Right renal cortex interstitium (tissue), 3 donors: Measurements from ENCODE around the gene LSM4. TPM values are rescaled to one million over a fixed set of nuclear protein-coding genes. Genes with fewer than 3 reads are reported as not detected.

Experiments used
- DNase-seq, 3 donors: peaks; one replicate each; pipeline ENCODE4 v3.0.0-alpha.2; 2013; ENCODE audit warnings: low read depth in 3 of 3, low spot score in 2 of 3
- polyA plus RNA-seq, 3 donors: library from polyadenylated mRNA; unstranded; fragments of 120-200 nt; gene quantifications; one replicate each; pipeline ENCODE4 v1.2.1, GENCODE V29; 2013; ENCODE audit not compliant: insufficient read length in 3 of 3

Gene LSM4
- polyA plus RNA-seq, 3 donors = 87.7 to 90.8 (median 88.0) TPM

DNA sequence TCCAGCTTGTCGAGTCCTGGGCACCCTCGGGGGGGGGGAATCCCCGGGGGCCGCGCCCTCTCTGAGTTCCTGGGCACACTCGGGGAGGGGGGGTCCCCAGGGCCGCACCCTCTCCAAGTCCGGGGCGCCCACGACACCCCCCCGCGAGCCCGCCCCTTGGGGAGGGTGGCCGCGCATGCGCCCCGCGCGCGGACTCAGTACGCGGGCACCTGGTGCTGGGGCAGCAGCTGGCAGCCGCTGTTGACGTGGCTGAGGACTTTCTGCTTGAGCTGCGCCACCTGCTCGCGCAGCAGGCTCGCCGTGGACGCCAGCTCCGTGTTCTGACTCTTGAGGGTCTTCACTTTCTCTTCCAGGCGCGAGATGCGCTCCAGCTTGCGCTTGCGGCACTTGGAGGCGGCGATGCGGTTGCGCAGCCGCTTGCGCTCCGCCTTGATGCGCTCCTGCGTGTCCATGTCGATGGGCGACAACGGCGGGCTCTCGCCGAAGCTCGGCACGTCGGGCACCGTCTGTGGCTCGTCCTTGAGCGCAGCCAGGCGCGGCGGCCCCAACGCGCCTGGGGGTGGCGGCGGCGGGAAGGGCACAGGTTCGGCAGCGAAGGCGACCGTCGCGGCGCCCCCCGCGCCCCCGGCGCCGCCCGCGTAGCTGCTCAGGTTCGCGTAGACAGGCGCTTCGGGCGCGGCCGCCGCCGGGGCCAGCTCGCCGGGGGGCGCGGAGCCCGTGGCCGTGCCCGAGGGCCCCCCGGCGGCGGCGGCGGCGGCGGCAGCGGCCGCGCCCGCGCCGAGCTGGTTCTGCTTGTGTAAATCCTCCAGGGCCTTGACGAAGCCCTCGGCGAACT, 42.4 kb downstream of the LSM4 start:
- DNase-seq = no peak

DNA sequence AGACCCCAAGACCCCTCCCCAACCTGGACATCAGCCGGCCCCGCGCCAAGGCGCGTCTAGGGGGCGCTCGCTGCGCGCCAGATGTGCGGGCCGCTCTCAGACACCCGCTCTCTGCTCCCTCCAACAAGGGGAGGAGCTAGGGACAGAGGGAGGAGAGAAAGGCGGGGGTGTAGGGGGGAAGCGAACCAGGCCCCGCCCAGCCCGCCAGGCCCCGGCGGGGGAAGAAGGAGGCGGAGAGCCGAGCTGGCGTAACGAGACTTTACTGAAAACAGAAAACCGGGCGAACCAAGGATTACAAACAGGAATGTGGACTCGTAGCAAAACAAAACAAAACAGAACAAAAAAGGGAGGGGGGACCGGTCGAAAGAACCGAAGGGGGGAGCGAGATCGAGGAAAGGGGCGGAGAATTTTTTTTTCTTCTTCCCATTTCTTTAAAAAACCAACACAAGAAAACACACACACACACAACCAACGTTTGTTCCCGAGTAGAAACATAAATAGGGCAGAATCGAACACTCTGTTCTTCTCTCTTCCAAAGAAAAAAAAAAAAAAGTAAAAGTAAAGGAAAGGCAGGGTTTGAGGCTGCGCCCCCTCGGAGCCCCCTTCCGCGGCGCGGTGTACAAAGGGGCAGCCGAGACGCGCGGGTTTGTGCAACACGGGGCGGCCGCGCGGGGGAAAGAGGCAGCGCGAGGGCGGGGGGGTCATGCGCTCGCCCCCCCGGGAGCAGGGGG, 43.2 kb downstream of the LSM4 start:
- peak in 1 of 3 donors; percentile 87 for DNase-seq

DNA sequence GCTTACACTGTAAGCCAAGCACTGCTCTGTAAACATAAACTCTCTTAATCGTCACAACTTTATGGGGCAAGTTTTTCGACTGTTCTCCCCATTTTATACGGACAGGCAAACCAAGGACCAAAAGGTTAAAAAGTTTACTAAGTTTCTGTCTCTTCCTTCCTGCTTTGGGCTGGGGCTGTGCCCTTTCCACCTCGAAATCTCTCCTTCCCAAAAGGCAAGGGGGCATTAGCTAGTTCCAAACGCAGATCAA, 43.7 kb downstream of the LSM4 start:
- no peak for DNase-seq

DNA sequence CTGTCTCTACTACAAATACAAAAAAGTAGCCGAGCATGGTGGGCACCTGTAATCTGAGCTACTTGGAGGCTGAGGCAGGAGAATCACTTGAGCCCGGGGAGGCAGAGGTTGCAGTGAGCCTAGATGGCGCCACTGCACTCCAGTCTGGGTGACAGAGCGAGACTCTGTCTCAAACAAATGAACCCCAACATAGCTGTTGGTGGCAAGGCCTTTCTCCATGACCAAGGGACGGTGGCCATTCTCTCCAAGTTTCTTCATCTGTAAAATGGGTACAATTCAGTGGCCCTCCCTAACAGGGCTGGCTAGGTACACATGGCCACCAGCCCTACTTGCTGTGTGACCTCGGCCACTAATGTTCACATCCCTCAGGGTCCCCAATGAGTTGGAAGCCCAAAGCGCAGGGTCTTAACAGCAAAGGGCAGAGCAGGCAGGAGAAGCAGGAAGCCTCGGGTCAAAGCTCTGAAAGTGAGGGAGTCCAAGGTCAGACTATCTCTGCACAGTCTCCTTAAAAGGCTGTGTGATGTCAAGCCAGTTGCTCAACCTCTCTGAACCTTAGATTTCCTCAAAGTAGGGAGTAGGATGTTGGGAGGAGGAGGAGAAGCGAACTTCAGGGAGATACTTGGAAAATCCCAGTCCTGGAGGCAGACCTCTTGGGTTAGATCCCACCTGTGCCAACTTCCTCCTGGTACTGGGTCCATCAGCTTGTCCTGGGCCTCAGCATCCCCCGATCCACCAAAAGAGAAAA, 44.2 kb downstream of the LSM4 start:
- DNase-seq = no peak

DNA sequence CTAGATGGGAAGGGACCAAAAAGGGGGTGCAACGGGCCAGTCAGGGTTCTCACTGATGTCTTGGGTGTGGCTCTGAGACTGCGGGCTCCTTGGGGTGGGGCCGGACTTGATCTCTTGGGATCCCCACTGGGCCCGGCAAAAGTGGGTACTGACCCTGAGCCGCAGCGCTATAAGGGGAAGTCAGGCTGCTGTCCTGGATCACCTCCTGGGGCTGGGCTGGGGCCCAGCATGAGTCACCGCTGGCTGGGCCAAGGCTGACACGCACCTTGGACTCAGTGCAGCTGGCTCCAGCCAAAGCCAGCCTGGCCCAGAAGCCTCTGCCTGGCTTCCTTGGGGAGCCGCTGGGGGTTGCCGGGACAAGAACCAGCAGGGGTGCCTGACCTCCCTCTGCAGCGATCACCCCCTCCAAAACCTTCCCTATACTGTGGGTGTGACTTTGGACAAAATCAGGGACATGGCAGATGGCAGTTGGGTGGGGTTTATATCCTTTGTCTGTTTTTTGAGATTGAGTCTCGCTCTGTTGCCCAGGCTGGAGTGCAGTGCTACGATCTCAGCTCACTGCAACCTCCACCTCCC, 48.0 kb downstream of the LSM4 start:
- no peak for DNase-seq

DNA sequence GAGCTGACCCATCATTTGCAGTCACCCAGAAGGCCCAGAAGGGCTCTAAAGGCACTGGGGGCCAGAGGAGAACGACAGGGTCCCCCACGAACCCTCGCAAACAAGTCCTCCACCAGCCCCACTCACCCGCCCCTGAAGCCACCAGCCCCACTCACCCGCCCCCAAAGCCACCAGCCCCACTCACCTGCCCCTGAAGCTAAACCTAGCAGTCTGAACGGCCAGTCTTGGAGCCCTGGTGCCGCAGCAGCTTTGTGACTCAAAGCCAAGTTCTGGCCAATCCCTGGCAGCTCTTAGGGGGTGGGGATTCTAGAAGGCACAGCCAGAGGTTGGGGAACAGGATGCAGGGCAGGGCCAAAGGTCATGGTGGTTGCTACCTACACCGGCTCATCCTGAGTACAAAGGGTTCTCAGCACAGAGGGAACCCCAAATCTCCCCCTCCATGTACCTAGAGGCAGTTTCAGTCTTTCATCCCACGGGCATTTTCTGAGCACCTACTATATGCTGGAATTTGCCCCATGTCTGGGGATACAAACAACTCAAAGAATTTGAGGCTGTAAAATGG, 48.6 kb downstream of the LSM4 start, which contains the start of gene IQCN:
IQCN (minus strand) TSS at position 234 of the 562 bp plus-strand sequence. CDS start 4,974 bp downstream, outside the sequence.
- no peak for DNase-seq

DNA sequence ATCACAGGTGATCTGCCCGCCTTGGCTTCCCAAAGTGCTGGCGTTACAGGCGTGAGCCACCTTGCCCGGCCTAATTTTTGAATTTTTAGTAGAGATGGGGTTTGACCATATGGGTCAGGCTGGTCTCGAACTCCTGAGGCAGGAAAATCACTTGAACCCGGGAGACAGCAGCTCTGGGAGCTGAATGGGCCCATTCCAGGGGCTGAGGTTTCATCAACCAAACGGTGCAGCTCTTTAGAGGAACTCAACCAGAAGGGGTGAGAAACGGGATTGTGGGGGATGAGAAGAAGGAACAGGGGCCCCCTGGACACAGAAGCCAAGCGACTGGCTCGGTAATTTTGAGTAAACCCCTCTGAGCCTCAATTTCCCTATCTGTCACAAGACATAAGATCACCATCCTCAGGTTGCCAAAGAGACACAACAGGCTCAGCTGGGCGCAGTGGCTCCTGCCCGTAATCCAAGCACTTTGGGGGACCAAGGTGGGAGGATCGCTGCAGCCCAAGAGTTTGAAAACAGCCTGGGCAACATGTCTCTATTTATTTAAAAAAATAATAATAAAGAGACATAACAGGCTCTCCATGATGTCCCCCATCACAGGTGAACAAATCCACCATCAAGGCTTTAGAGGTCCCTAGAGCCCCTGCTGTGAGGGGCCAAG, 49.2 kb downstream of the LSM4 start:
- no peak for DNase-seq

DNA sequence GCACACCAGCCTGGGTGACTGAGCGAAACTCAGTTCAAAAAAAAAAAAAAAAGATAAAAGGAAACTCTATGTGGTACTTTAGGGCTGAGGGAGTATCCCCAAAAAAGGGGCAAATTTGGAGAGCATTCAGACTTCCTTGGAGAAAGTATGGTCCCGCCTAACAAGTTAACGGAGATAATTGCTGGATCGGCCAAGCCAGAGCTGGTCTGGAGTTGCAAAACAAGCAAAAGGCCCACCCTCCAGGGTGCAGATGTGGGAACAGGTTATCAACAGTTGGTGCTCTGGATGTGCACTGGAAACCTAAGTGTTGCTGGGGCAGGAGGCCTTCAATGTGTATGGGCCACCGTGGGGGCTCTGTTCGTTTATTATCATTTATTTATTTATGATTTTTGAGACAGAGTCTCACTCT, 51.4 kb downstream of the LSM4 start:
- no peak for DNase-seq

DNA sequence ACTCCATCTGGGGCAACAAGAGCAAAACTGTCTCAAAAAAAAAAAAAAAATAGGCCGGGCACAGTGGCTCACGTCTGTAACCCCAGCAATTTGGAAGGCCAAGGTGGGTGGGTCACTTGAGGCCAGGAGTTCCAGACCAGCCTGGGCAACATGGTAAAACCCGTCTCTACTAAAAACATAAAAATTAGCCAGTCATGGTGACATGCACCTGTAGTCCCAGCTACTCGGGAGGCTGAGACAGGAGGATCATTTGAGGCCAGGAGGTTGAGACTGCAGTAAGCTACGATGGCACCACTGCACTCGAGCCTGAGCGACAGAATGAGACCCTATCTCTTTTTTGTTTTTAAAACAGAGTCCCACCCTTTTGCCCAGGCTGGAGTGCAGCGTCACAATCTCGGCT, 52.5 kb downstream of the LSM4 start:
- DNase-seq = no peak

DNA sequence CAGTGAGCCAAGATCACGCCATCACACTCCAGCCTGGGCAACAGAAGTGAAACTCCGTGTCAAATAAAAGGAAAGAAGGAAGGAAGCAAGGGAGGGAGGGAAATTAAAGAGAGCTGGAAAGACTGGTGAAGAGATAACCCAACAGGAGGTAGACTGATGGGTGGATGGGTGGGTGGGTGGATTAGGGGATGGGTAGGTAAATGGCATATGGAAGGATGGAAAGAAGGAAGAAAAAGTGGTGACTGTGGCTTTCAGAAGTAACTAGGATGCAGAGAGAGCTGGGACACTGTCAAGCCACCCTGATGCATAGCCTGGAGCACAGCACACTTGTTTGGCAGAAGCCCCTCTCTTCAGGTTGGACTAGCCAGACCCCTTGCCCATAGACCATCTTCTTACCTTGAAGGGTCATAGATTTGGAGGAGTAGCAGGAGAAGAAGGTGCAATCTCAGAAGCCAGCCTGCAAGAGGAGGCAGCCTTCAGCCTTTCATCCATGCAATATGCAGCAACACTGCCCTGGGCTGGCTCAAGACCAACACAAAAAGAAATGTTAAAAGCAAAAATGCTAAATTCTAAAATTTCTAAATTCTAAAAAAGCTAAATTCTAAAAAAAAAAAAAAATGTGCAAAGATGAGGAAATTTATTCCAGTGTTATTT, 53.7 kb downstream of the LSM4 start:
- DNase-seq = no peak

DNA sequence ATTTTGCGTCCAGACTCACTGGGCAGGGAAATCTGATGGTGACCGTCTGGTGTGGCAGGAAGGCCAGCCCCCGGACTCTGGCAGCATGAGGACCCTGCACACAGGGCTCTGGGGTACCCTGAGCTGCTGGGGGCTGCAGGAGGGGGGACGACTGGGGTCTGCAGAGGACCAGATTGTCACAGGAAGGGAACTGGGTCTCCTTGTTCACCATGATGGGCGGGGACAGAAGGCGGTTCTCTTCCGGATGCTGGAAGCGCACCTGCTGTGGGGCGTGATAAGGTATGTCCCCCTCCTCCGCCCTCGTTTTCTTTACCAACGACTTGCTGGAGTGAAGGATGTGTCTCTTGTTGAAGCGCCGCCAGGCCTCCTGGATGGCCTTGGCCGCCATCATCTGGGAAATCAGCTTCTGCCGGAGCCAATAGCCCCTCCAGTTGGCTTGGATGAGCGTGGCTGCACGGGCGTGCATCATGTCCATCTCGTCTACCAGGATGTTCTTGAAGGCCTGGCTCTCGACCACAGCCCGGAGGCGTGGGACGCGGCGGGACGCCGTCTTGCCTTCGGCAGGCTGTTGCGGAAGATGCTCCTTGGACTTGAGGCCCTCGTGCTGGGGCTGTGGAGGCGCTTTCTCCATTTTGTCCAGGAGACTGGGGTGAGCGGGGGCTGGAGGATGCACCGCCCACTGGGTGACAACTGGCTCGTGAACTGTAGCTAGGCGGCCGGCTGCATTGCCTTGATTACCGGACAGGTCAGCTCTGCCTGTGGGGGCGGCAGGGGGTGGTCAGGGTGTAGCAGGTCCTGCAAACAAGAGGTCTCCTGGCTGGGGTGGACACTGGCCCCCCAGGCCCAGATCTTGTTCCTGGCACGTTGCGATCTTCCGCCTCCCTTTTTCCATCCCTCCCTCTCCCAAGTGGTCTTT, 55.8 kb downstream of the LSM4 start:
- no peak for DNase-seq

DNA sequence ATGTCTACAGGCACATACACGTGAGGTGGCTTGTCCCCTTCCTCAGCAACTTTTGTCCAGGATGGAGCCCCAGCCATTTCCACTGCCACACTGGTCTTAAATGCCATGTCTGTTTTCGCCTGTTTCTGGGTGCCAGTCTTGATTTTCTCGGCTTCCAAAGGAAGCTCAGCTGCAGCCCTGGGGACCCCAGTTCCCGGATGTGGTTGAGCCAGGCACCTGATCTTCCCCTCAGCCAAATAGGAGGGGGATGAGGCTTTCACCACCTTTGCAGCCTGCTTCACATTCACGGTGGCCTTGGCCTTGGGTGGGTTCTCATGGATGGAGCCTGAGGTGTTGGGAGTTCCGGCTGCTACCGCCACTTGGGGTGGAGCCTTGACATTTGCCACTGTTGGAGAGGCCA, 57.3 kb downstream of the LSM4 start:
- no peak for DNase-seq

DNA sequence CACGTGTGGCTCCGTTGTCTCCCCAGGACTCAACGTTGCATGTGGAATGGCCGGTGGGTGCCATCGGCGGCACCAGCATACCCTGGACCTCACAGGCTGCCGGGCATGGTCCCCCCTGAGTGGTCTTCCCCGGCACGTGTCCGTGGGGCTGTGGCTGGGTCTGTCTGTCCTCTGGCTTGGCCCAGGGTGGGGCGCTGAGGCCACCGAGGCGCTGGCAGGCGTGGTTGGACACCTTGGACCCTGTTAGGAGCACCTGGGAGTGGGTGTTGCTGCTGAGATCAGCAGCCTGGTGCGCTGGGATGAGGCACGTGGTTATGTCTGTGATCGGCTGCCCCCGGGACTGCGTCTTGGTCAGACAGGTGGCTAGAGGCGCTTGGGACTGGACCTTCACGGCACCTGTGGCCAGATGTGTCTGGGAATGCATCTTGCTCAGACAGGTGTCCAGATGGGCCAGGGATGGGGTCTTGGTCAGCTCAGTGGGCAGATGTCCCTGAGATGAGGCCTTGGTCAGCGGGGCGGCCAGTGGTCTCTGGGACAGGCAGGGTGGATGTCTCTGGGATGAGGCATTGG, 57.8 kb downstream of the LSM4 start:
- DNase-seq = no peak

DNA sequence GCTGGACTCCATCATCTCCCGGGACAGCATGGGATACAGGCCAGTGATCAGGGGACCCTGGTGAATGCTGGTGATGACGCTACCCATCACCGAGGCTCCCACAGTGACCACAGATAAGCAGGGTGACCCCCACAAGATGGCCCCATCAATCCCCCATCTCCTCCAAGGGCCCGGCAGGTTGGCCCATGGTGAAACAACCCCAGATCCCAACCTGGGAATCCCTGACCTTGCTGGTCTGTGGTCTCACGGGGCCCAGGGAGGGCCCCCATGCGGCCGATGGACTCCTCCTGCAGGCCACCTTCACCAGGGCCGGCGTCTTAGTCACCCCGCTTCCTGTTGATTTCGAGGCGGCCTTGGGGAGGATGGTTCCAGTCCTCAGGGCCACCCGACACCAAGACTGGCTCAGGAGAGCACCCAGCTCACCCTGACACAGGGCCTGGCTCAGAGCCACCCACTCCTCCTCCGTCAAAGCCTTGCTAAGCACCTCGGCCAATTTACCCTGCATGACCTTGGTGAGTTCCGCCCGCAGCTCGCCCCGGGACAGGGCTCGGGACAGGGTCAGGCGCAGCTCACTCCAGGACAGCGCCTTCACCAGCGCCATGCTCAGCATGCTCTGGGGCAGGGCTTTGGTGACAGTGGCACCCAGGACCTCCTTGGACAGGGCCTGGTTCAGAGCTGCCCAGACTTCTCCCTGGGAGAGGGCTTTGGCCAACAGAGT, 58.6 kb downstream of the LSM4 start:
- no peak for DNase-seq

DNA sequence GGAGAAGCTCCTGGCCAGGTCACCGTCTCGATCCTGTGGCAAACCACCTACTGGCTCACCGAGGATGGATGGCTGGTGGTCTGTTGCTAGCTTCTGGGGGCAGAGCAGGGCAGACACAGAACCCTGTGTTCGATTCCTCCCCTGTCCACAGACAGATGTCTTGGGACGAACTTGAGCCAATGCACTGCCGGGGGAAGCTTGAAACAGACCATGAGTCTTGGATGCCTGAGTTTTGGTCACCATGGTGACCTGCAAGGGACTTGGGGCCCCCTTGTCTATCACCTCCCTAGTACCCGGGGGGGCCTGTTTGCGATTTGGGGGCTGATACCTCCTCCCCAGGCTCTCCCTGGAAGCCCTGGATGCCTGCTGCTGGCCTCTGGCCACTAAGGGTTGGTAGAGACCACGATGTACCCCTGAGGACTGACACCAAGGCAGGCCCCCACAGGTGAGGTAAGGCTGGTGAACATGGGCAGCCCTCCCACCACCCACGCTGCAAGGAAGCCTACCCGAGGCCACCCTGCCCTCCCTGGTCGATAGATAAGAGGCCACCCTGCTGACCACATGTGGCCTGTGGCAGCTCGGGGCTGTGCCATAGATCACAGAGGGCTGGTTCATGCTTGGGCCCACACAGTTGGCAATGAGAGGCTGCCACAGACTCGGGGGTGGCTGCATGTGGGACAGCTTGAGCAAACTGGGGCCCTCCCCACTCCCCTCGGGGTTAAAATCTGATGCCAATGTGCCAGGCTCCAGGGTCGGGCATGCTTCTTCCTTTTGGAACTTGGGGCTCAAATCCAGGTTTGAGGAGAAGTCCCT, 59.3 kb downstream of the LSM4 start:
- no peak for DNase-seq

DNA sequence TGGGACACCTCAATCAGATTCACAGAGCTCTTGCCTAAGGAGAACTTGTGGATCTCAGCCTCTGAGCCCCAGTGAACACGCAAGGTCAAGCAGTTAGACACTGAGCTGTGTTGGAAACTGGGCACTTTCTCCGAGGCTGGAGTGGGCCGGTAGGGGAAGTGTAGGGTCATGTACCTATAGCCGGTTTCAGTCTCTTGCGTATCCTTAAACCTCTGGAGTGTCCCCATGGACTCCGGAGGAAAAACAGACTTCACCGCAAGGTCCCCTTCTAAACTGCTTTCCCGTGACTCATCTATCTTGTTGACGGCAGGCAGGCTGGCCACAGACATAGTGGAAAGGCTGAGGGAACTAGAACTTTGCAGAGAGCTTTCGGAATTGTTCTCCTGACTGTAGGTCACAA, 60.0 kb downstream of the LSM4 start:
- DNase-seq = no peak

DNA sequence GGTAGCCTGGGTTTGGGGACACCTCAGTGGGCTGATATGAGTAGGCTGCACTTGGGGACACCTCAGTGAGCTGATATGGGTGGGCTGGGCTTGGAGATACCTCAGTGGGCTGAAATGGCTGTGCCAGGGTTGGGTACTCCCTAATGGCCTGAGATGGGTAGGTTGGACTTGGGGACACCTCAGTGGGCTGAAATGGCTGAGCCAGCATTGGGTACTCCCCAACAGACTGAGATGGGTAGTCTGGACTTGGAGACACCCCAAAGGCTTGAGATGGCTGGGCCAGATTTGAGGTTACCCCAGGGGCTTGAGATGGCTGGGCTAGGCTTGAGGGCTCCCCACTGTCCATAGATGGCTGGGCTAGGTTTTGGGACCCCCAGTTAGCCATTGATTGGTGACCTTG, 60.7 kb downstream of the LSM4 start:
- no peak for DNase-seq
